Measurements from ENCODE around the gene SYN1. TPM values are rescaled to one million over a fixed set of nuclear protein-coding genes. Genes with fewer than 3 reads are reported as not detected.

The SYN1 gene
- total RNA-seq, 1 donor from 2014 or later: 5.3 TPM

- no peak for TF ChIP-seq CTCF (IDR thresholded peaks at IDR 0.05; ENCODE audit: unreplicated experiment)
- no peak overlapping the region for H3K27ac Mint-ChIP-seq
- no peaks in the 10 kb centered on the region for H3K27me3 Mint-ChIP-seq
- H3K9me3 Mint-ChIP-seq (ENCODE audit: low read depth): peaks cover 29% of the 10 kb centered on the region
- no peak for DNase-seq (ENCODE audit: low spot score, unreplicated experiment)
- no peak overlapping the region for H3K4me3 Mint-ChIP-seq (ENCODE audit: low read depth)
- H3K36me3 Mint-ChIP-seq (ENCODE audit: insufficient read depth): no peaks in the 10 kb centered on the region
- H3K4me1 Mint-ChIP-seq (ENCODE audit: low read depth): no peaks in the 10 kb centered on the region
Measured at GRCh38 chrX:47596256-47596655, 23.4 kb downstream of the SYN1 start.

DNA sequence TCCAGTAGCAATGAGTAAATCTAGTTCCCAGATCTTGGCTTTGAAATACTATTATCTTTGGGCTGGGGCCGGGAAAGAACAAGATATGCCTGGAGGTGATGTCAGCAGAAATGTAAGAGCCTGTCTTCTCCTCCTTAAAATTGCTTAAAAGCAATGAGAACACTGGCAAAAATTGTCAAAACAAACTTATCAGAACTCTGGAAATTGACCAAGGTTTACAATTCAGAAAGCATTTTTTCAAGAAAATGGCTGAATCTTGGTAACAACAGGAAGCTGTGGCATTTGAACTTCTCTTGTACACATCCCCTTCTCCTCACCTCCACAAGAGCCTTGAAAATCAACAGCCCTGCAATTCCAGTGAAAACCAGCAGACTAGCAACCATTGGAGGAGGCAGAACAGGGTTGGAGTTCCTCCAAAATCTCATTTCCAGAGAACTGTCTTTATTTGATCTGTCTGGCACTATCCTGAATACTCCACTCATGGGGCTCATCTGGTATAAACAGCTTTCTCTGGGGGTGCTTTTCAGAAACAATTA is 23.9 kb downstream of the SYN1 start:
- Mint-ChIP-seq H3K27ac (no peak overlapping the region), H3K36me3 (ENCODE audit: insufficient read depth) (no peaks in the 10 kb centered on the region), H3K4me3 (ENCODE audit: low read depth) (no peak overlapping the region), H3K4me1 (ENCODE audit: low read depth) (no peaks in the 10 kb centered on the region), H3K27me3 (no peaks in the 10 kb centered on the region), H3K9me3 (ENCODE audit: low read depth) (peaks cover 24% of the 10 kb centered on the region)
- no peak for DNase-seq (ENCODE audit: low spot score, unreplicated experiment)
- TF ChIP-seq CTCF (IDR thresholded peaks at IDR 0.05; ENCODE audit: unreplicated experiment): no peak

- TF ChIP-seq CTCF (IDR thresholded peaks at IDR 0.05; ENCODE audit: unreplicated experiment): no peak
- DNase-seq (ENCODE audit: low spot score, unreplicated experiment): no peak
- Mint-ChIP-seq H3K27me3 (no peaks in the 10 kb centered on the region), H3K36me3 (ENCODE audit: insufficient read depth) (no peaks in the 10 kb centered on the region), H3K4me3 (ENCODE audit: low read depth) (no peak overlapping the region), H3K4me1 (ENCODE audit: low read depth) (no peaks in the 10 kb centered on the region), H3K9me3 (ENCODE audit: low read depth) (peaks cover 19% of the 10 kb centered on the region), H3K27ac (no peak overlapping the region)
Measured at GRCh38 chrX:47593522-47593921, 26.1 kb downstream of the SYN1 start.

GRCh38 chrX:47590984-47591383 is 28.7 kb downstream of the SYN1 start:
- Mint-ChIP-seq H3K4me1 (ENCODE audit: low read depth) (no peaks in the 10 kb centered on the region), H3K27me3 (no peaks in the 10 kb centered on the region), H3K36me3 (ENCODE audit: insufficient read depth) (no peaks in the 10 kb centered on the region), H3K4me3 (ENCODE audit: low read depth) (no peak overlapping the region), H3K27ac (no peak overlapping the region), H3K9me3 (ENCODE audit: low read depth) (peaks cover 4% of the 10 kb centered on the region)
- no peak for TF ChIP-seq CTCF (IDR thresholded peaks at IDR 0.05; ENCODE audit: unreplicated experiment)
- DNase-seq (ENCODE audit: low spot score, unreplicated experiment): no peak

GRCh38 chrX:47587906-47588735 is 31.5 kb downstream of the SYN1 start:
- no peak overlapping the region for H3K27ac Mint-ChIP-seq
- DNase-seq (ENCODE audit: low spot score, unreplicated experiment): no peak
- H3K9me3 Mint-ChIP-seq (ENCODE audit: low read depth): peaks cover 11% of the 10 kb centered on the region
- H3K4me3 Mint-ChIP-seq (ENCODE audit: low read depth): no peak overlapping the region
- no peak for TF ChIP-seq CTCF (IDR thresholded peaks at IDR 0.05; ENCODE audit: unreplicated experiment)
- H3K36me3 Mint-ChIP-seq (ENCODE audit: insufficient read depth): peaks cover 3% of the 10 kb centered on the region
- H3K27me3 Mint-ChIP-seq: no peaks in the 10 kb centered on the region
- no peaks in the 10 kb centered on the region for H3K4me1 Mint-ChIP-seq (ENCODE audit: low read depth)
